Embryonic facial prominence (tissue), 1 donor: ENCODE results near the gene OPCML.

Source experiments
- DNase-seq: peaks from one replicate; pipeline ENCODE4 v3.0.0-alpha.2; 2016; ENCODE audit errors: extremely low spot score

The OPCML gene

DNA sequence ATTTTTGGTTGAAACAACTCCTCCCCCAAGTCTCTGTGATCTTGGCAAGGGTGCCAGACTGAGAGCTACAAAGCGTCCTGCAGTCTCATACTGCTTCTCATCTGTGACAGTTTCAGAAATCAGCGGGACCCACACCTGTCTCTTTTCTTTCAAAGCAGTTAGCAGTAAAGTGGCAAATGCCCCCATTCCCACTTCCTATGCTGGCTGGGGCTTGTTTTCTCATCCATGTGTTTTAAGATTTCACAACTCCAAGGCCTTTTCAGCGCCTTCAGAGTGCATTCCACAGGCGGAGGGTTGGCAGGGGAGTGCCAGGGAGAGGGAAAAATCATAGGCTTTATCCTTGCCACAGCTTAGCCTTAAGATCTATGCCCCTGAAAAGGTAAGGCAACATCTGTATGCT lies 493.5 kb downstream of the OPCML start:
- no peak for DNase-seq

- no peak for DNase-seq
Observed at GRCh38 chr11:133034929-133035328, 497.4 kb downstream of the OPCML start.

DNA sequence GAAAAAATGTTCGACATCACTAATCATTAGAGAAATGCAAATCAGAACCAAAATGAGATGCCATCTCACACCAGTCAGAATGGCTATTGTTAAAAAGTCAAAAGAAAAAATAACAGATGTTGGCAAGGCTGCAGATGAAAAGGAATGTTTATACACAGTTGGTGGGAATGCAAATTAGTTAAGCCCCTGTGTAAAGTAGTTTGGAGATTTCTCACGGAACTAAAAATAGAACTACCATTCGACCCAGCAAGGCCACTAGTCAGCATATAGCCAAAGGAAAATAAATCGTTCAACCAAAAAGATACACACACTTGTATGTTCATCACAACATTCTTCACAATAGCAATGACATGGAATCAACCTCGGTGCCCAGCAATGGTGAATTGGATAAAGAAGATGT lies 503.2 kb downstream of the OPCML start:
- no peak for DNase-seq

- no peak for DNase-seq
Observed at GRCh38 chr11:133026952-133027351, 505.3 kb downstream of the OPCML start.

DNA sequence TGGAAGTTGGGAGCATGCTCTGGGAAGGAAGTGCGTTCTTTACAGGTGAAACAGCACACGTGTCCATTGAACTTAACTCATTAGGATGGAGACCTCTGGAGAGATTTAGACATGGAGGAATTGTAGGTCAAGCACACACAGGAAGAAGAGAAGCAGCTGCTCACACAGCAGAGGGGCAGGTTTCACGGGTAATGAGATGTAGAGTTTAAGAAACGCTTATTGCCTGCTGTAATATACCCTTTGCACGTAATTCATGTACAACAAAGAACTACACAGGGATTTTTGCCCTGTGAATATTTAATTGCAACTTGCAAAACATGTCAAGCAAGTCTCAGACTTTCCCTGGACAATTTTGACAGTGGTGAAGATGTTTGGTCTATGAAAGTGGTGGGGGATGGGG lies 508.0 kb downstream of the OPCML start:
- no peak for DNase-seq

DNA sequence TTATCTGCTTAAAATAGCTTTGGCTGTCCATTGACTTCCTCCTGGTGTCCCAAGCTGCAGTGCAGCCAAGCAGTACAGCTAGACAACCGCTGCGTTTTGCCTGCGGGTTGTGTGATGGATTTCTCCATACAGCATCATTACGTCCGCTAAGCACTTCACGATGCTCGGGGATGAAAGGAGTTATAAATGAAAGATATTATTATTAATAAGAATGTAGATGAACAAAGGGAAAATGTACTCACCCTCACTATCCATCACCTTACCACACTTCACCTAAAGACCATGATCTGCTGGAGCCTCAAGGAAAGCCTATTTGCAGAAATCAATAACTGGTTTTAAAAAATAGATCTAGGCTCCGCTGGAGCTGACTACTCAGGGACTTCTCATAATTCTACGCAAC lies 509.1 kb downstream of the OPCML start:
- no peak for DNase-seq

DNA sequence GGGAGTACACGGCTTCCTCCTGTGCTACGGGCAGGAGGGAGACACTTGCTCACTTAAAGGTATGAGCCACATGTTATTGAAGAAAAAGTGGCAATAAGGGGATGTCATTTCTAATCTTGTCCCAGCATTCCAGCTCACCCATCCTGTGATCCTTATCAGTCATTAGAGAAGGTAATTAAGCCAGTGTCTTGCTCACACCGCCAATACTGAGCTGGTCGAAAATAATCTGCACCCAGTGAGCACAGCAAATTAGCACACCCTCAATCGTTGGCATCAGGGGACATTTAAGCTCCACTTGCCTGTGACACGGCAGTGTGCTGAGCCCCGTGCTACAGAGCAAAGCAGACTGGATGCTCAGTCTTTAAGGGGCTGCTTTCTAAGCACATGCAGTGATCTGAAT lies 510.7 kb downstream of the OPCML start:
- DNase-seq: no peak

GRCh38 chr11:133020372-133020714 lies 512.0 kb downstream of the OPCML start:
- DNase-seq: no peak

- no peak for DNase-seq
Observed at GRCh38 chr11:133019545-133020371, 512.5 kb downstream of the OPCML start.

- DNase-seq: no peak
Observed at GRCh38 chr11:133015457-133015856, 516.8 kb downstream of the OPCML start.

- no peak for DNase-seq
Observed at GRCh38 chr11:133014337-133014736, 518.0 kb downstream of the OPCML start.

- DNase-seq: no peak
Observed at GRCh38 chr11:133012803-133013202, 519.5 kb downstream of the OPCML start.

DNA sequence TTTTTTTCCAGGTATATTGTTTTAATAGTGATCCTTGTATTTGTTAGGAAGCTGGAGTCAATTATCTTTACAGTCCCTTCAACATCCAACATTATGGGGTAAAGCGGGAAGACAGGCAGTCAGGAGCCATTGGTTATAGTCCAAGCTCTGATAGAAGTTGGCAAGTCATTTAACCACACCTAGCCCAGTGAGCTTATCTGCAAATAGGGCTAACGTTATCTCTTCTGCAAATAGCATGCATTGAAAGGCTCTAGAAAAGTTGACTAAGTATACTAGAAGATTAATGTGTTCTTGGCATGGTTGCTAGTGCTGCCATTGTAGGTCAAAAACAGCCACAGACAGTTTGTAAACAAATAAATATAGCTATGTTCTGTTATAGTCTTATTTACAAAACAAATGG lies 520.7 kb downstream of the OPCML start:
- DNase-seq: no peak

DNA sequence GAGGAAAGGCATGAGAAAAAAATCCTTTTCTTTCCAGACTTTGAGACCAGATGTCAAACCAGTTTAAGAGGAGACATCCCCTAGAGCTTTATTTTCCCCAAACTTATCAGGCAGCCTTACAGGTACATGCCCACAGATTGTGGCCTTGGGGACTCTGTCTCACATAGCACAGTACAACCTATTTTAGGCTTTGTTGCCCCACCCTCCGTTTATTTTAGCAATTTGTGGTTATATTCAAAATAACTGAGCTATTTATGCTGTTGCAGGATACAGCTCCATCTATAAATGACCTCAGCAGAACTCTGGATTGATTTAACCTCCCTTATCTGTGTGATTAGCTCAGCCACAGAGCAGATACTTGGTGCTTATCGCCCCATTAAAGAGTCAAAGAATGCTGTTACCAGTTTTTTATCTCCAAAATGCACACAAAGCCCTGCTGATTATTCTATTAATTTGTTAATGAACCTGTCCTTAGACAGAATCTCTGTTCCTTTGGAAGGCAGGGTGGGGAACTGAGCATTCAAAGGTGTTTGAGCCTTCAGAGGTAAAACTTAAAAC lies 525.2 kb downstream of the OPCML start:
- DNase-seq: no peak

DNA sequence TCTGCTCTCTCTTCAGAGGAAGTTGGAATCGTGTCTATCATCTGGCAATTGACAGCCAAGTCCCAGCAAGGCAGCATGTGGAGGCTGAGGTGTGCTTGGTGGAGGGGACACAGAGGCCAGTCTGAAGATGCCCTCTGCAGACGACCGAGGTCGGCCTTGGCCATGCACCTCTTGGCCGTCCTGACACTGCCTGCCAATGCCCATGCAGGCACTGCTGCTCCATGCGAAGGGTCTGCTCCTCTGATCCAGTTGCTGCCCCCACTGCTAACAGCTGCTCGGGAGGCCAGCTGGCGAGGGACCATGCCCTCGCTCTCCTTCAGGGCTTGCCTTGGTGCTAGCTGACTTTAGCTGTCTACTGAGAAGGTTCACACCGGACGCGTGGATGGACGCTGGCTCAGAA lies 527.9 kb downstream of the OPCML start:
- no peak for DNase-seq

GRCh38 chr11:132999516-132999915 lies 532.8 kb downstream of the OPCML start:
- no peak for DNase-seq

DNA sequence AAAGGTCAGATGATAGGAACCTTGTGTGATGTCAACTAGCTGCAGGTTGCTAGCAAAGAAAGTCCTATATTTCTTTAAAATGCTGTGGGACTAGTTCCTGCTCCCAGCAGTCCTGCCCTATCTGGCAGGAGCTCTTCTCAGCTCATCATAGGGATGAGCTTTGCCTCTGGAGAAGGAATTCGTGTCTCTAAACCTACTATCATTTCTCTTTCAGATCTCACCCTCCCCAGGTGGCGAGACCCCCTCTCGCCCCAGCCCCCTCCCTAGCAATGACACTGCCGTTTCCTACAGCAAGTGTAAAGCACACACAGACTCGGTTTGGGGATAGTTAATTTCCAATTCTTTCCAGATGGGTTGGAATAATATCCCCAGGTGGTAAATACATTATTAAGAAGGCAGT lies 533.3 kb downstream of the OPCML start:
- no peak for DNase-seq

- DNase-seq: no peak
Observed at GRCh38 chr11:132997396-132997795, 534.9 kb downstream of the OPCML start.

GRCh38 chr11:132994966-132995365 lies 537.3 kb downstream of the OPCML start:
- no peak for DNase-seq

GRCh38 chr11:132993991-132994502 lies 538.3 kb downstream of the OPCML start:
- no peak for DNase-seq

DNA sequence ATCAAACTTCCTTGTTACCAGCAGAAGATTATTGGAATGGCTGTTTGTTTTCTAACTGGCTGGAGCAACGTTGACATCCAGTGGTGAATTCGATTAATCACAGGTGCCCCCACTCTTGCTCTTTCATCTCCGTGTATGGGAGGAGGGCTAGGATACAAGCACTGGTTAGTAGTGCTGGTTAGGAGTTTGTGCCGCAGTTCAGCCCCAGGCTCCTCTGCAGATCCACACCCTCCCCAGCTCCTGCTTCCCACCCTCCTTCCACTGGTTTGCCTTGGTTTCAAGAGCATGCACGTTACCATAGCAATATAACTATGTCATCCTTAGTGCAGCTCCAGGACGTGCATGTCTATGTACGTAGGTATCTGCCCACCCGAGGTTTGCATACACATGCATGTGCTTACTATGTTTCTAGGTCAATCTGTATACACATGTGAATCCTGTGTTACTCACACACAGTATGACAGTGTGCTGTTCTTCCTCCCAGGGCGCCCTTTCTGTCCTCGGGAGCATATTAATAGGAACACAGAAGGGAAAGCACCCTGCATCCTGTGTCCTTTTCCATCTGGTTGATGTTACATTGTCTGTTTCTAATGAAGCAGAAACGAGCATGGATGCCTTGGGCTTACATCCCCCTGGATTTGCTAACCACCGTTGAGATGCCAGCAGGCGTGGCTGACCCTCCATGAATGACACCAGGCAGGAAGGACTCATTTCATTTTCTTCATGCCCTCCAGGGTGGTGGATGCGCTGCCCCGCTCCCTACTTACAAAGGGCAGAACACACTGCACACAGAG lies 539.3 kb downstream of the OPCML start:
- no peak for DNase-seq

- DNase-seq: no peak
Observed at GRCh38 chr11:132988411-132988810, 543.9 kb downstream of the OPCML start.

GRCh38 chr11:132987936-132988335 lies 544.4 kb downstream of the OPCML start:
- no peak for DNase-seq
